ENCODE data around the gene TEX11. TPM values are rescaled to one million over a fixed set of nuclear protein-coding genes. Genes with fewer than 3 reads are reported as not detected.

Gene TEX11
- total RNA-seq, result not detected in 2 replicates

GRCh38 chrX:70908541-70908940, at the start of gene TEX11:
TEX11 (minus strand) TSS chrX:70908711; CDS start chrX:70907789, 922 bp downstream.

Other genes with a start within 250 kb of the TEX11 start
- gene SLC7A3, start 22.4 kb upstream of the TEX11 start, total RNA-seq, result not detected in 2 replicates
- gene SNX12, start 159.6 kb upstream of the TEX11 start, total RNA-seq, result 54.4 and 68.9 TPM in 2 replicates
- gene FOXO4, start 187.1 kb upstream of the TEX11 start, total RNA-seq, result 1.6 and 2.9 TPM in 2 replicates
- not detected in 2 replicates for gene CXorf65, start 198.0 kb upstream of the TEX11 start, total RNA-seq
- not detected in 2 replicates for gene IL2RG, start 202.9 kb upstream of the TEX11 start, total RNA-seq
- gene MED12, start 209.9 kb upstream of the TEX11 start, total RNA-seq, result 11.0 and 16.0 TPM in 2 replicates
- not detected in 2 replicates for gene NLGN3, start 236.1 kb upstream of the TEX11 start, total RNA-seq